Ascending aorta (tissue), 2 donors: Measurements from ENCODE around the gene CIROP. TPM values are rescaled to one million over a fixed set of nuclear protein-coding genes. Genes with fewer than 3 reads are reported as not detected.

Experiments
- DNase-seq, 2 donors: peaks; one replicate each; pipeline ENCODE4 v3.0.0-alpha.2; 2019; ENCODE audit warnings: low spot score in 2 of 2
- H3K27ac ChIP-seq, 2 donors: fragments of 200-600 bp; sonication (generic); one replicate each; pipeline ENCODE4 v1.5.1; 2016 to 2017; ENCODE audit warnings: mild to moderate bottlenecking in 1 of 2
- H3K27me3 ChIP-seq: fragments of 200-600 bp; sonication (generic); one replicate; pipeline ENCODE4 v1.5.1; 2017
- H3K36me3 ChIP-seq, 2 donors: fragments of 200-600 bp; sonication (generic); one replicate each; pipeline ENCODE4 v1.5.1; 2016
- H3K4me1 ChIP-seq, 2 donors: fragments of 200-600 bp; sonication (generic); one replicate each; pipeline ENCODE4 v1.5.1; 2016 to 2017; ENCODE audit warnings: mild to moderate bottlenecking in 1 of 2
- H3K4me3 ChIP-seq, 2 donors: fragments of 200-600 bp; sonication (generic); one replicate each; pipeline ENCODE4 v1.5.1; 2016 to 2017; ENCODE audit warnings: mild to moderate bottlenecking in 1 of 2
- H3K9me3 ChIP-seq, 2 donors: fragments of 200-600 bp; sonication (generic); one replicate each; pipeline ENCODE4 v1.5.1; 2016
- CTCF ChIP-seq, 3 experiments: fragments of 200-600 bp in 2 of 3; fragments of 450-650 bp in 1 of 3; sonication (generic) in 2 of 3; IDR thresholded peaks; one replicate each; pipeline ENCODE4 v1.5.1; 2016 to 2019; ENCODE audit warnings: antibody characterized with exemption in 3 of 3, mild to moderate bottlenecking in 1 of 3, moderate library complexity in 1 of 3
- intact Hi-C: fragments of 100-400 bp; cut with DNase I; formaldehyde crosslinking; loops from one replicate; pipeline ENCODE4 v1.15.1; 2023
- total RNA-seq: library from RNA; depleted of rRNA; stranded (reverse); fragments of >200 nt; gene quantifications from one replicate; pipeline ENCODE4 v1.1.0, GENCODE V29; 2016

CIROP gene
- total RNA-seq, 1 donor from 2014 or later: not detected

- no peak for DNase-seq
- intact Hi-C loops: no loop called here
- no peaks in the 10 kb centered on the region for H3K36me3 ChIP-seq
- H3K4me3 ChIP-seq: no peak overlapping the region
- no peaks in the 10 kb centered on the region for H3K9me3 ChIP-seq
- TF ChIP-seq CTCF (IDR thresholded peaks at IDR 0.05): no peak
- no peaks in the 10 kb centered on the region for H3K27me3 ChIP-seq
- H3K27ac ChIP-seq: no peak overlapping the region
- no peaks in the 10 kb centered on the region for H3K4me1 ChIP-seq
These were observed 597 bp upstream of the CIROP start for GRCh38 chr14:23105348-23105824.

- H3K27ac ChIP-seq: no peak overlapping the region
- no peaks in the 10 kb centered on the region for H3K4me1 ChIP-seq
- TF ChIP-seq CTCF (IDR thresholded peaks at IDR 0.05): no peak
- no peak overlapping the region for H3K4me3 ChIP-seq
- no peaks in the 10 kb centered on the region for H3K27me3 ChIP-seq
- intact Hi-C loops: no loop called here
- DNase-seq: no peak
- peaks cover 1 to 4% of the 10 kb centered on the region in 2 donors for H3K36me3 ChIP-seq
- H3K9me3 ChIP-seq: no peaks in the 10 kb centered on the region
These were observed 659 bp downstream of the CIROP start for GRCh38 chr14:23104070-23104590.

- Histone ChIP-seq H3K27me3 (no peaks in the 10 kb centered on the region), H3K36me3 (peaks cover 7 to 9% of the 10 kb centered on the region in 2 donors), H3K4me3 (no peak overlapping the region), H3K27ac (no peak overlapping the region), H3K9me3 (no peaks in the 10 kb centered on the region), H3K4me1 (no peaks in the 10 kb centered on the region)
- no peak for DNase-seq
- intact Hi-C loops: no loop called here
- TF ChIP-seq CTCF (IDR thresholded peaks at IDR 0.05): no peak
These were observed 1.2 kb downstream of the CIROP start for GRCh38 chr14:23103581-23103980.

- Histone ChIP-seq H3K4me1 (no peaks in the 10 kb centered on the region), H3K4me3 (no peak overlapping the region), H3K27me3 (no peaks in the 10 kb centered on the region), H3K27ac (no peak overlapping the region), H3K36me3 (peaks cover 10 to 17% of the 10 kb centered on the region in 2 donors), H3K9me3 (no peaks in the 10 kb centered on the region)
- no peak for TF ChIP-seq CTCF (IDR thresholded peaks at IDR 0.05)
- intact Hi-C loops: no loop called here
- peak in 1 of 2 donors; percentile 40 for DNase-seq
These were observed 2.0 kb downstream of the CIROP start for GRCh38 chr14:23102801-23103200.

- intact Hi-C loops: no loop called here
These were observed 2.7 kb downstream of the CIROP start for GRCh38 chr14:23101986-23102625.

More at GRCh38 chr14:23101986-23102625, 2.7 kb downstream of the CIROP start:
- no peak for TF ChIP-seq CTCF (IDR thresholded peaks at IDR 0.05)
- H3K4me1 ChIP-seq: peaks cover 0 to 3% of the 10 kb centered on the region in 2 donors
- no peaks in the 10 kb centered on the region for H3K9me3 ChIP-seq
- H3K36me3 ChIP-seq: peaks cover 10 to 22% of the 10 kb centered on the region in 2 donors
- no peak overlapping the region for H3K27ac ChIP-seq
- no peaks in the 10 kb centered on the region for H3K27me3 ChIP-seq
- peak in 1 of 2 donors; percentile 51 for DNase-seq
- no peak overlapping the region for H3K4me3 ChIP-seq
